Stimulated activated CD4-positive, alpha-beta T cell treated with anti-CD3 and anti-CD28 coated beads, Interleukin-15, amount 100 ng/mL, for 48 hours (primary cell): ENCODE results near the gene GDF7.

ENCODE experiments used
- DNase-seq, 2 donors: peaks; one replicate each; pipeline ENCODE4 v3.0.0-alpha.2; 2020; ENCODE audit warnings: low read depth in 2 of 2

GDF7 gene

DNA sequence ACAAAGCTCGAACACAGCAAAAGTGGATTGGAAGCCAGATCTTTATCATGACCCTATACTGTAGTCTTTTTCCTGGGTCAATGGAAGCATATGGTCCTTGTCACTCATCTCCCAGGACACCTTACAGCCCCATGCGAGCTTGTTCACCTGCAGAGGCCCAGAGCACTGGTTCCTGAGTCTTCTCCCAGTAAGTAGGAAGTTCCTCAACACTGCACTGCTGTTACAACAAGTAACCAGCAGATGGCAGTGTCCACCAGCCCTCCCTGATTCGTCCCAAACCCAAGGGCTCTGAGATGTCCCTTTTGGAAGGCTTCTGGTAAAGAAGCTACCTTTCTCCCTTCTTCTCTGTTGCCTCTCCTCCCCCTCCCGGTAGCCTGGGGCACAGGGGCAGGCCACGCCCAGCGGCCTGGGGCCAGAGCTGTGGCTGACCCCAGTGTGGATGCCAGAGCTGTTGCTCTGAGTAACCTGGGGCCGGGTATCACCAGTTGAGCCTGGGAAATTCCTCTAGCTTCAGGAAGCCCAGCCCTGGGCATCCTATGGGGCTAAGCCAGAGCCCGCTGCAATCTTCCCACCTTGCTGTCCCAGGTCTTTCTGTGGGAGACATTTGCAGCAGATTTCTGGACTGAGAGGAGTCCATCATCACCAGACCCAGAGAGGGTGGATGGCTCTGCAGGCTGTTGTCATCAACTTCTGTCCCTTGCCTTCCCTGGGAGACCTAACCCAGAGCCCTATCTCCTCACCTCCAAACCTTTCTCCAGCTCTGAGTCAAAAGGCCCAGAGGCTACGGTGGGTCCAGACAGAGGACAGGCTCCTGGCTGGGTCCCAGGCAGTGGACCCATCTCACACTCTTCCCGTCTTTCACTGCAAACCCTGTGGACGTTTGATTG lies 5.3 kb upstream of the GDF7 start:
- peak in 1 of 2 donors; percentile 55 for DNase-seq

- DNase-seq, result no peak
Measured at GRCh38 chr2:20662308-20662937, 4.5 kb upstream of the GDF7 start.

GRCh38 chr2:20663196-20664070 lies 3.5 kb upstream of the GDF7 start:
- no peak for DNase-seq

GRCh38 chr2:20664071-20664390 lies 2.9 kb upstream of the GDF7 start:
- no peak for DNase-seq

- DNase-seq, result no peak
Measured at GRCh38 chr2:20664431-20665242, 2.3 kb upstream of the GDF7 start.

- no peak for DNase-seq
Measured at GRCh38 chr2:20665243-20666004, 1.5 kb upstream of the GDF7 start.

DNA sequence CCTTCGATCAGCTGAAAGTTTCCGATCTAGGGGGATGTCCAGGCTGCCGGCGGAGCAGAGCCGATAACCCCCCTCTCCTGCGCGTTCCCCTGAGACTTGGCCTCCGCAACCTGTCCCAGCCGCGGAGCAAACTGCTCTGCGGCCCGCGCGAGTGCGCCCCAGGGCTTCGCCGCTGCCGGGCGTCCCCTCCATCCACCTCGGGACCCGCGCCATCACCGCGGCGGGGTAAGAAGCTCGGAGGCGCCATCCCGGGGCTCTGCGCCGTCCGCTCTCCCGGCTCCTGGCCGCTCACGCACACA lies 990 bp upstream of the GDF7 start:
- DNase-seq, result no peak

GRCh38 chr2:20667151-20667530 lies 197 bp downstream of the GDF7 start:
- no peak for DNase-seq

DNA sequence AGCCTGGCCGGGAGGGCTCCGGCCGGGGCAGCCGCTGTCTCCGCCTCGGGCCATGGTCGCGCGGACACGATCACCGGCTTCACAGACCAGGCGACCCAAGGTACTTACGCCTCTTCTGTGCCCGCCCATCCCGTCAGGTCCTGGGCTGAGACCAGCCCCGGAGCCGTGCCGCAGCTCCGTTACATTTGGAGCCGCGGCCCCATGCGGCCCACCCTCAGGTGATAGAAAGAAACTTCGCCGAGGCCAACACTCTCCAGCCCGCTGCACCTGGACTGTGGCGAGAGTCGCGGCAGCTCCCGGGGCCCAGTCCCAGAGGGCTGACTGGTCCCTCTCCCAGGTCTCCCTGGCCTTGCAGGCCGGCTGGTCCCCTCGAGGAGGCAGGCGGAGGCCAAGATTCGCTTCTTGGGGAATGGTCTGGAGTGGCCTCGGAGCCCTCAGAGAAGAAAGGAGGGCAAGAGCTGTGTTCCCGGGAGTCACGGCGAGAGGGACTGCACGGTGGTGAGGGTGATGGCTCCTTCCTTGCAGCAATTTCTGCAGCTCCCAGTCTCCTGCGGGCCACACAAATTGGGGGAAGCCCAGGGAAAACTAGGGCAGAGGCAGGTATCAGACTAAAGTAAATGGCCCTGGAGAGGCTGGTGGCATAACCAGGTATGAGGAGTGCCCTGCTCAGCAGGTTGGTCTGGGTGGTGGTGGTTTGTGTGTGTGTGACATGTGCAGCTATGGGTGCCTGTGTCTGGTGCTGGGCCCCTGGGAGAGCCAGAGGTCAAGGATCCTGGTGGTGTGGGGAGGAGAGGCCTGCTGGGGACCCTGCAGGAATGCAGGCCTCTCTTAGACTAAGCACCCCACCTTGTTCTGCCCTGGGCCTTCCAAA lies 822 bp downstream of the GDF7 start:
- DNase-seq, result no peak

- DNase-seq, result no peak
Measured at GRCh38 chr2:20668451-20668850, 1.5 kb downstream of the GDF7 start.

GRCh38 chr2:20668871-20669475 lies 2.0 kb downstream of the GDF7 start:
- no peak for DNase-seq

GRCh38 chr2:20669562-20670314 lies 2.8 kb downstream of the GDF7 start:
- no peak for DNase-seq

GRCh38 chr2:20670315-20671035 lies 3.5 kb downstream of the GDF7 start:
- no peak for DNase-seq

DNA sequence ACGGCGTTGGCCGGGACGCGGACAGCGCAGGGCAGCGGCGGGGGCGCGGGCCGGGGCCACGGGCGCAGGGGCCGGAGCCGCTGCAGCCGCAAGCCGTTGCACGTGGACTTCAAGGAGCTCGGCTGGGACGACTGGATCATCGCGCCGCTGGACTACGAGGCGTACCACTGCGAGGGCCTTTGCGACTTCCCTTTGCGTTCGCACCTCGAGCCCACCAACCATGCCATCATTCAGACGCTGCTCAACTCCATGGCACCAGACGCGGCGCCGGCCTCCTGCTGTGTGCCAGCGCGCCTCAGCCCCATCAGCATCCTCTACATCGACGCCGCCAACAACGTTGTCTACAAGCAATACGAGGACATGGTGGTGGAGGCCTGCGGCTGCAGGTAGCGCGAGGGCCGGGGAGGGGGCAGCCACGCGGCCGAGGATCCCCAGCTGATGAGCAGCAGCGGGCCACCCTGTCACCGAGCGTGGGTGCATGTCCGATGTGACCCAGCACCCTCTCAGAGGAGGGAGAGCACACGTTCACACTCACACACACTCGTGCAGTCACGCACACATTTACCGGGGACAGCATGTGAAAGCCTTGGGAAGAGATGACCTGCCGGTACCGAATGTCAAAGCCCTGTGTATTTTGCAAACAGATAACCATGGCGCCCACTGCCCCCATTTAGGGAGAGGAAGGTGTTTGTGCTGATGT lies 4.2 kb downstream of the GDF7 start:
- no peak for DNase-seq

- DNase-seq, result no peak
Measured at GRCh38 chr2:20671736-20672080, 4.8 kb downstream of the GDF7 start.

- no peak for DNase-seq
Measured at GRCh38 chr2:20672201-20672951, 5.4 kb downstream of the GDF7 start.

DNA sequence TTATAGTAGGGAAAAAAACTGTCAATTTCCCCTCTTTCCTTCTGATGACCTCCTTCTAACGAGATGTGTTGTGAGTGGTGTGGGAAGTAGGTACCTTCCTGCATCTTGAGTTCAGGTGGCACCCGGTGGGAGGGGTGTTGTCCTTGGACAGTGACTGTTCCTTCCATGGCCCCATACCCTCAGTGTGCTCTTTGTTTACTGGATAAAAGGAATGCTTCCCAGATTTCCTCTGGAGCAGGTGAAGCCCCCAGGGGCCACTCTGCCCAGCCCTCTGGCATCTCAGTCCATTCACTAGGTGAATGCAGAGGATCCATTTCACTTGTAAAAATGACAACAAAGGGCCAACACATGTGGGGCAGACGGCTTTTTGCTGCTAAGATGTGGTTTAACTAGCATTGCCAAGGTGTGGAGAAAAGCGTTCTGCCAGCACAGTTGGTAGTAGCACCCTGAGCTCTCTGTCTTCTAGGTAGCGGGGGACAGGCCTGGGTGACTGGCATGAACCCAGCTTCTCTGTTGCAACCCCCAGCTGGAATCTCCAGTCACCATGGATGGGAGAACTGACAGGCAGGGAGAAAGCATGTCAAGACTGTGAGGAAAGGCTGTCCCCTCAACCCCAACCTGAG lies 6.9 kb downstream of the GDF7 start:
- DNase-seq, result no peak
